GM18873 (cell line): ENCODE results near the gene TMEM191B.
"Not testable (repeated sequence)": the region's sequence is repeated elsewhere in the genome, so short reads cannot be mapped to it uniquely, and the experiment has no call there.

Experiments
- ATAC-seq: cut with Tn5 transposase; IDR thresholded peaks from one replicate; pipeline ENCODE4 v1.9.1; 2021; ENCODE audit warnings: mild to moderate bottlenecking, moderate library complexity, moderate number of reproducible peaks; ENCODE audit not compliant: unreplicated experiment, low FRiP score

TMEM191B gene

DNA sequence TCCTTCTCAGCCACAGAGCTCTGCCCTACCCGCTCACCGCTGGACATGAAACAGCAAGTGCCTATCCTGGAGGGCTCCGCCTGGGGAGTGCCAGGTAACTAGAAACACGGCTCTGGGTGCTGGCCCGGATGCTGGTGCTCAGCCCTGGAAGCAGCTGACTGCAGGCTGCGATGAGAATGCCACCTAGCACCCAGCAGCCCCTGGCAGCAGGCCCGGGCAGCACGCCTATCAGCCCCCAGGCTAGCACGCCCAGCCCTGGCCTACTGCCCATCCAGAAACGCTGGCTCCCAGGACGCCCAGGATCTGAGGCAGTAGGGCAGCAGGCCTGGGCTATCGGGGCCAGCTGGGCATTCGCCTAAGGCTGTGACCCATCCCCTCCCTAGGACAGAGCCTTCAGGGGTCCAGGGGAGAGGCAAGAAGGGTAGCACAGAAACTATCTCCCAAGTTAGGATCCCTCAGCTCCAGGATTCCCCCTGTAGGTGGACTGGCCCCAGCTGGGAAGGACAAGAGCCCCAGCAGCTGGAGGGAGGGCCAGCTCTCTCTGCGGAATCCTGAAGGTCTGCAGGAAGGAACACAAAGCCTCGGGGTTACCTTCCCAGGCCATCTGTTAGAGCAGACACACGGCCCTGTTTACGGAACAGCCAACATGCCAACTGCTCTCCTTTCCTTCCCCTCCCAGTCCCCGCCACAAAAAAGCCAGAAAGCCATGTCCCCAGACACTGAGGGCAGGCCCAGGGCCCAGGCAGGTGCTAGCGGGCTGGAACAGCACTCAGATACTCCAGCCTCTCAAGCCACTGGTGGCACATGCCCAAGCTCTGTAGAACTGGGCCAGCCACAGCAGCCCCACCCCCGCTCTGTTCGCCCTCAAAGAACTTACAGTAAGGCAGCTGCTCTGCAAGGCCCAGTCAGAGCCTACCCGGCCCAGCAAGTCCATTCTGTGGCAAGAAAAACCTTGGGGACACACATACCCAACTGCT, 27.0 kb downstream of the TMEM191B start:
- not testable (repeated sequence) for ATAC-seq

DNA sequence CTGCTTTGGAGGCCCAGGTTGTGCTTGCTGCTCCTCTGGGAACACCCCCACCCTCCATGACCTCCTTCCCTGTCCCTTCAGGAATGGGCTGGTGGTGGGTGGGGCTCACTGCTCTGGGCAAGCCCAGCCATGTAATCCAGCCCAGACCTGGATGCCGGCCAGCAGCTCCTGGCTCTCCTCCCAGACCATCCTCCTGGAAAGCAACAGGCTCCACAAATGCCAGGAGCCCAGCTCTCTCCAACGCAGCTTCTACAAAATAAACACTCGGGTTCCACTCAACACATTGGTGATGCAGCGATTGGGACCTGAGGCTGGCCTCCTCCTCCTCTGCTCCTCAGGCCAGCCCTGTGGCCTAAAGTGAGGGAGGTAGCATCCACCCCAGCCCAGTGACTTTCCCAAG, 30.9 kb downstream of the TMEM191B start:
- not testable (repeated sequence) for ATAC-seq

DNA sequence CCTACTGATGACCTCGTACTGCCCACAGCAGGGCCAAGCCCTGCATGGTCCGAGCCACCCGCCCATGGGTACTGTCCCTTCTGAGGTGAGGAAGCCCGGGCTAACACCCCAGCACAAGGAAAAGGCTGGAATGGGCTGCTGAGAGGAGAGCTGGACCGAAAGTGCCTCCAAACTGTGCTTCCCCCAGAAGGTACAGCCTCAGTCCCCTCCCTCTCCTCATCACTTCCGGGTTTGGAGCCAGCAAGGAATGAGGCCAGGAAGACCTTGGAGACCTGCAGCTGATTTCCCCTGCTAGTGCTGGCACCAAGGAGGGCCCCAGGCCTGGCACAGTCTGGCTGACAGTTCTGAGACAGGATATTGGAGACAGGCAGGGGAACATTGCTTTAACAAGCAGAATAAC, 31.3 kb downstream of the TMEM191B start:
- ATAC-seq, result not testable (repeated sequence)

DNA sequence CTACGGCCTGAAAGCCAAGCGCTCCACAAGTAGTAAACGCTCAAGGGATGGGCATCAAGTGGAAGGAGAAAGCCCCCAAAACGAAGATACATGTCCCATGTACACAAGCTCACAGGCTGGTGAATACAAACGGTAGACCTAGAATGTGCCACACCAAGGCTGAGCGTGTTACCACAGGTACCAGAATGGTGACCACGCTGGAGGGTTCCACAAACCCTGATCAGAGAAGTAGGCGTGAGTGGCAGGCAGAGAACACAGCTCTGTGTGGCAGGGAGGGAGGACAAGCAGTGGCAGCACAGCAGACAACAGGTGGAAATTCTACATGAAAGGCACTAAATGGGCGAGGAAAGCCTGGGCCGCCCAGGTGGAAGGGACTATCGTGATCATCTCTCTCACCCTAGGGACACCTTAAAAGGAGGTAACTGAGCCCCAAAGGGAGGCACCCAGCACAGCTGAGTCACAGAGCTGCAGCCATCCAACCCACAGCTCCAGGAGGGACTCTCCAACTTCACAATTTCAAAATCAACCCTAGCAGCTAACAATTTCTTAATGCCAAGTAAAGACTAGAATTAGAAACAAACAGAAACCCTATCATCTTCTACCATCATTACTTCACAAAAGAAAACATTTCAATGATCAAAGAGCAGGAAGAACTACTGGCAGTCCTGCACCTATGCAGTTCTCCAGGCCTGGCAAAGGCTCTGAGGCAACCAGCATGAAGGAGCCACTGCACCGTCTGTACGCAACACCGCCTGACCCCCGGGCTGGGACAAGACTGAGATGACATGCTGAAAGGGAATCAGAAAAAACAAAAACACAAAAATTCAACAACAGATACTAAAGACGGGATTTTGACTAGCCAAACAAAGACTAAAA, 32.7 kb downstream of the TMEM191B start:
- not testable (repeated sequence) for ATAC-seq

DNA sequence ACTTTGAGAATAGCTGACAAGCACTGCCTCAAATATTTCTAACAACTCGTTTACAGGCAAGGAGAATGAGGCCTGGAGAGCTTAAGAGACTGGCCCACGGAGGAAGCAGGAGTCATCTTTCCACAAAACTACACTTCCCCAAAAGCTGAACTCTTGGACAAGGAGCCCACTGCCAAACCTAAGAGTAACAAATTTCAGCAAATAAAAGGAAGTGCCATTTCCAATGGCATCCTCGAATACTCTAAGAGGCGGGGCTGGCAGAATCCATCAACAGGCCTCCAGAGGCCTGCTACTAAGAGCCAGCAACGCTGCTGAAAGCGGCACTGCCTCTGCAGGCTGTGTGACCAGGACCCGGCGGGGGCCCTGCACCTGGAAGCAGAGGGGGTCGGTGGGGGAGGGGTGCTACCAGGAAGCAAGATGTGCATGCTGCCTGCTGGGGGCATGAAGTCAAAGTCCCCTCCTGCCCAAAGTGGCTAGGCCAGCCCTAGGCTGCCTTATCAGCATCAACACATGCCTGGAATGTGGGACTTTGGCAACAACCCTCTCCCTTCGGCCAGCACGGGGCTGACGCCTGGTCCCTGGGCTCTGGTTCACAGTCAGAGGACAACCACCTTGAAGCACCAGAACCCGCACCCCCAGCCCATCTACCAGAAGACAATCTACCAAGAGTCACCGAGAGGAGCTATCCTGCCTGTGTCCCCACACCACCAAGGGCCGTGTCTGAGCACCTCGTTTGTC, 43.1 kb downstream of the TMEM191B start:
- ATAC-seq, result not testable (repeated sequence)

DNA sequence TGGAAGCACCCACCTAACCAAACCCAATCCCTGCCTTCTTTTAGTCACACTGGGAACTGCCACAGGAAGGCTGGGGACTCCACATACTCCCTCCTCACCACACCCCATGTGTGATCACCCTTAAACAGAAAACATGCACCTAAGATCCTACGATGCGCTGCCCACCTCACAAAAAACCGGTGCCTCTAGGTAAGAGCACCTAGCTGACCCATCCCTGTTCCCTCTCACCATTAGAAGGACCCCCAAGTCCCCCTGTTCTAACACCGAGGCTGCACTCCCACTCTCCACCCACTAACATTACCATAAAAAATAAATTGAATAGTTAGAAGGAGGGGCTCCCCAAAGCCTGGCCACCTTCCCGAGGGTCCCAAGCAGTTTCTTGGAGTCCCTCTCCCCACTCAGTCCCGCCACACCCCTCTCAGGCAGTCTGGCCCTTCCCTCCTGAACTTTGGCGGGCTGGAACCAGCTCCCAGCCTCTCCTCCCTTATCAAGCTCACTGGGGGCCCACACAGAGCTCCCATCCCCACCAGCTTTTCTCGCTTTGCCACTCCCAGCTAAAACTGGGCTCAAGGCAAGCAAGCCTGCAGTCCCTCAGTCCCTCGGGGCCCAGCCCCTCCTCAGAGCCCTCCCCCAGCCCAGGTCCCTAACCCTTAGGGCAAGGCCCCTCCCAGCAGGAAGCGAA, 46.0 kb downstream of the TMEM191B start:
- ATAC-seq, result not testable (repeated sequence)

DNA sequence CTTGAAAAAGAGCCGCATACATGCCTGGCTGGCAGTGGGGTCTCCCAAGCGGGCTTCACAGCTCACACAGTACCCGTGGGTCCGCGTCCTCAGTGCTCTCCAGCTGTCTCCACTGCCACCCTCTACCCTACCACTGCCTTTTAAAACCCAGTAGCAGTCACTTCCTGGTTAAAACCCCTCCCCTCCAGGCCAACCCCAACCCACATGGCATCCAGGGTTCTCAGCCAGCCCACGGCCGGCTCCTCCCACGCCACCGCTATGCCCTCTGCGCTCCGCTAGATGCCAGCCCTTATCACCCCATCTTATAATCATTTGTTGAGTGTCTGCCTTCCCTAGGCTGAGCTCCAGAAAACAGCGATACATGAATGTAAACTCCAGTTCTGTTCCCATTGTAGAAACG, 47.0 kb downstream of the TMEM191B start:
- not testable (repeated sequence) for ATAC-seq

DNA sequence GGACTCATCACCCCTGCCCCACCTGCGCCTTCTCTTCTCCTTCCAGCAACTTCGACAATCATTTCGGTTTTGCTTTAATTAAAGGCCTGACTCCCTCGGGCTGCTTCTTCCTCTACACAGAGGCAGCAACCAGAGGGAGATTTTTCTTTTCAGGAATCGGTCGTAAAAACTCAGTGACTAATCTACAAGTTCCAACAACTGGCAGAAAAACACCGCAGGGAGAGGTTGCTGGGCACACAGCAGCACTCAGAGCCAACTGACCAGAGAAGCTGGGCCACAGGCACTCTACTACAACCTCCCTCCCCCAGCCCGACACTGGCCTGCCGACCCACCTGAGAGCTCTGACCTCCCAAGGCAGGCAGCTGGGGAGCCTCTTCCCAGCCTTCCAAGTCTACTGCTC, 48.1 kb downstream of the TMEM191B start:
- ATAC-seq, result not testable (repeated sequence)

DNA sequence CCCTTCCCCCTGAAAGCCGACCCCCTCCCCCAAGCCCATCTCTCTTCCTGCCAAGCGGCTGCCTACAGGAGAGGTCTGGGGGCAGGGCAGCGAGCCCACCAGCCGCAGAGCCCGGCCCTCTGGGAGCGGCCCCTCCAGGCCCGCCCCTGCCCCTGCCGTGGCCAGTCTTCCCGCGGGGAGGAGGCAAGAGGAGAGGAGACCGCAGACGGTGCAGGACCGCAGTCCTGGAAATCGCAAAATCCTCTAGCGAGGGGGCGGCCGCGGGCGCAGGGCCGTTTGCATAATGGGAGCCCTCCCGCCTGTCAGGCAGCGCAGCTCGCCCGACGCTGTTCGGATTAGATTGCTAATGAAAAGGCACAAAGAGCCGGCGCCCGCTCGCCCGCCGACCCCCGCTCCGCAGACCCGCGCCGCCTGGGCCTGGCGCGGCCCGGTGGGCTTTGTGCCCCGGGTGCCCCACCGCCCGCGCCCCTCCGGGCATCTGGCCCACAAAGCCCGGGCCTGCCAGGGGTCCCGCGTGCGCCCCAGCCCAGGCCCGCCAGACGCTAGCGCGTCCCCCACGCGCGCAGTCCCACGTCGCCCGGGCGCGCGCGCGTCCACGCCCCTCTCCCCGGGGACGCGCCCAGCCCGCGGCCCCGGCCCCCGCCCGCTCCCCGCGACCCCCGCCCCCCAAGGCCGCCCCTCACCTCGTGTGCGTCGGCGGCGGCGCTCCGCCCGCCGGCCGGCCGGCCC, 49.7 kb downstream of the TMEM191B start:
- not testable (repeated sequence) for ATAC-seq

DNA sequence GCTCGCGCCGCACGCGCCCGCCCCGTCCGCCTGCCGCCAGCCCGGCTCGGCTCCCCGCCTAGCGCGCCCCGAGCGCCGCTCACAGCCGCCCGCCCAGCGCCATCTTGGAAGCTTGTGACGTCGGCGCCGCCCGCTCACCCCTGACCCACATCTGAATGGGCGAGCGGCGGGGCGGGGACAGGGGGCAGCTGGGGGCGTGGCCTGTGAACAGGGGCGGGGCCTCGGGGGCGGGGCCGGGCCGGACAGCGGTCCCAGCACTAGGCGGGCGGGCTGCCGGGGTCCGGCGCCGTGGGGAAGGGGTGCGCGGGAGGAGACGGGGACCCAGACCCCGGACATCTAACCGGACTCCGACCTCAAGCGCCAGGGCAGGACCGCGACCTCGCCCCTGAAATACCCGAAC, 50.2 kb downstream of the TMEM191B start:
- not testable (repeated sequence) for ATAC-seq
